HEK293T (cell line): ENCODE data around the gene PPP6R1.

ENCODE experiments used
- BHLHE40 ChIP-seq: fragments of 450-650 bp; IDR thresholded peaks from 2 replicates; pipeline ENCODE4 v1.6.1; 2016; ENCODE audit warnings: mild to moderate bottlenecking, moderate library complexity, borderline replicate concordance
- CTBP1 ChIP-seq: fragments of 450-650 bp; IDR thresholded peaks from 2 replicates; pipeline ENCODE4 v1.6.1; 2016; ENCODE audit warnings: borderline replicate concordance
- ELF4 ChIP-seq: fragments of 450-650 bp; IDR thresholded peaks from 2 replicates; pipeline ENCODE4 v1.6.1; 2017; ENCODE audit warnings: antibody characterized with exemption
- FOXA1 ChIP-seq: fragments of 450-650 bp; IDR thresholded peaks from 2 replicates; pipeline ENCODE4 v1.6.1; 2016; ENCODE audit warnings: mild to moderate bottlenecking
- FOXK2 ChIP-seq: fragments of 450-650 bp; IDR thresholded peaks from 2 replicates; pipeline ENCODE4 v1.6.1; 2016; ENCODE audit warnings: mild to moderate bottlenecking
- FOXM1 ChIP-seq: fragments of 450-650 bp; IDR thresholded peaks from 2 replicates; pipeline ENCODE4 v1.6.1; 2017; ENCODE audit warnings: mild to moderate bottlenecking, borderline replicate concordance
- HDGF ChIP-seq: fragments of 450-650 bp; IDR thresholded peaks from 2 replicates; pipeline ENCODE4 v1.6.1; 2017; ENCODE audit warnings: antibody characterized with exemption, borderline replicate concordance
- L3MBTL2 ChIP-seq: fragments of 450-650 bp; conservative IDR thresholded peaks from 2 replicates; pipeline ENCODE4 v1.6.1; 2016; ENCODE audit warnings: mild to moderate bottlenecking
- NFRKB ChIP-seq: fragments of 450-650 bp; IDR thresholded peaks from 2 replicates; pipeline ENCODE4 v1.6.1; 2016; ENCODE audit warnings: mild to moderate bottlenecking, moderate library complexity
- PKNOX1 ChIP-seq: fragments of 450-650 bp; IDR thresholded peaks from 2 replicates; pipeline ENCODE4 v1.6.1; 2016
- SP1 ChIP-seq: fragments of 450-650 bp; IDR thresholded peaks from 2 replicates; pipeline ENCODE4 v1.6.1; 2017
- SUZ12 ChIP-seq: fragments of 450-650 bp; IDR thresholded peaks from 2 replicates; pipeline ENCODE4 v1.6.1; 2016; ENCODE audit warnings: mild to moderate bottlenecking
- TARDBP ChIP-seq: fragments of 450-650 bp; IDR thresholded peaks from 2 replicates; pipeline ENCODE4 v1.6.1; 2016
- ZNF384 ChIP-seq: fragments of 450-650 bp; IDR thresholded peaks from 2 replicates; pipeline ENCODE4 v1.6.1; 2016

GRCh38 chr19:55212447-55212846, 46.4 kb downstream of the PPP6R1 start:
- TF ChIP-seq FOXK2 (no peak), TARDBP (no peak), ZNF384 (no peak), ELF4 (no peak), NFRKB (no peak), FOXM1 (no peak), SP1 (no peak), HDGF (no peak), BHLHE40 (no peak), SUZ12 (no peak), FOXA1 (no peak), CTBP1 (no peak), L3MBTL2 (no peak), PKNOX1 (no peak)
